SK-N-SH (cell line): ENCODE measurements around the gene PRR22. TPM values are rescaled to one million over a fixed set of nuclear protein-coding genes. Genes with fewer than 3 reads are reported as not detected.
"Not testable (repeated sequence)": the region's sequence is repeated elsewhere in the genome, so short reads cannot be mapped to it uniquely, and the experiment has no call there.

Experiments
- CTCF ChIA-PET: fragments of 300-600, 350-600 bp; formaldehyde crosslinking; extraction: SDS; loops from one replicate; lab custom pipeline; 2021; lab: Yijun Ruan, JAX
- POLR2A ChIA-PET: fragments of 350-600 bp; sonication (Branson Sonifier 250); formaldehyde crosslinking; extraction: SDS; loops from one replicate; lab custom pipeline; 2020; ENCODE audit warnings: antibody characterized with exemption, inconsistent platforms; lab: Yijun Ruan, JAX
- DNase-seq: peaks from one replicate; pipeline ENCODE4 v3.0.0; 2012
- H2AFZ ChIP-seq: fragments of 200-600 bp; sonication (generic); 2 replicates; pipeline ENCODE4 v1.8.1; 2016; ENCODE audit warnings: antibody characterized with exemption, mild to moderate bottlenecking, low read depth
- H3F3A ChIP-seq: fragments of 200-600 bp; sonication (generic); replicated peaks from 2 replicates; pipeline ENCODE3; 2016; ENCODE audit warnings: antibody characterized with exemption, mild to moderate bottlenecking; ENCODE audit not compliant: insufficient read depth
- H3K27ac ChIP-seq, 2 experiments: fragments of 200-500 bp in 1 of 2; fragments of 200-600 bp in 1 of 2; sonication (Bioruptor generic) in 1 of 2; sonication (generic), shearing (Covaris generic) in 1 of 2; 2 replicates each; pipeline versions ENCODE4 v1.5.1 to v1.6.1; 2014 to 2016; ENCODE audit warnings: low read depth in 2 of 2, inconsistent platforms in 1 of 2, low read length in 1 of 2, mild to moderate bottlenecking in 1 of 2, mixed read lengths in 1 of 2
- H3K27me3 ChIP-seq: fragments of 200-600 bp; sonication (generic), shearing (Covaris generic); 2 replicates; pipeline ENCODE4 v1.6.1; 2016; ENCODE audit warnings: mixed run types; ENCODE audit not compliant: insufficient read depth
- H3K36me3 ChIP-seq, 2 experiments: fragments of 200-500 bp in 1 of 2; fragments of 200-600 bp in 1 of 2; sonication (Bioruptor generic) in 1 of 2; sonication (generic) in 1 of 2; replicated peaks in 1 of 2; 2 replicates each; pipeline versions ENCODE3 to v1.5.1; 2014 to 2016; ENCODE audit warnings: low read length in 1 of 2, mild to moderate bottlenecking in 1 of 2; ENCODE audit not compliant: insufficient read depth in 2 of 2, control insufficient read depth in 1 of 2
- H3K4me1 ChIP-seq, 2 experiments: fragments of 200-500 bp in 1 of 2; fragments of 200-600 bp in 1 of 2; sonication (Bioruptor generic) in 1 of 2; sonication (generic), shearing (Covaris generic) in 1 of 2; 2 replicates each; pipeline versions ENCODE4 v1.5.1 to v1.6.1; 2014 to 2016; ENCODE audit warnings: low read depth in 1 of 2, low read length in 1 of 2, mixed run types in 1 of 2; ENCODE audit not compliant: insufficient read depth in 2 of 2, control insufficient read depth in 1 of 2
- H3K4me2 ChIP-seq: fragments of 200-600 bp; sonication (generic), shearing (Covaris generic); 2 replicates; pipeline ENCODE4 v1.6.1; 2017; ENCODE audit warnings: mixed run types
- H3K4me3 ChIP-seq, 2 experiments: fragments of 200-500 bp in 1 of 2; fragments of 200-600 bp in 1 of 2; sonication (Bioruptor generic) in 1 of 2; sonication (generic), shearing (Covaris generic) in 1 of 2; 2 replicates each; pipeline versions ENCODE4 v1.5.1 to v1.8.1; 2014 to 2016; ENCODE audit warnings: low read depth in 2 of 2, inconsistent platforms in 1 of 2, low read length in 1 of 2, mild to moderate bottlenecking in 1 of 2, mixed read lengths in 1 of 2, moderate library complexity in 1 of 2
- H3K79me2 ChIP-seq: fragments of 200-600 bp; sonication (generic); 2 replicates; pipeline ENCODE4 v1.8.1; 2017; ENCODE audit warnings: mild to moderate bottlenecking; ENCODE audit not compliant: insufficient read depth
- H3K9ac ChIP-seq: fragments of 200-600 bp; sonication (generic); 2 replicates; pipeline ENCODE4 v1.6.1; 2017; ENCODE audit warnings: mixed run types
- H3K9me2 ChIP-seq: fragments of 200-600 bp; sonication (generic); 2 replicates; pipeline ENCODE4 v1.6.1; 2017; ENCODE audit warnings: mixed run types
- H3K9me3 ChIP-seq: fragments of 200-600 bp; sonication (generic); 2 replicates; pipeline ENCODE4 v1.6.1; 2017; ENCODE audit warnings: mixed run types, mild to moderate bottlenecking, moderate library complexity
- H4K20me1 ChIP-seq: fragments of 200-600 bp; sonication (generic); 2 replicates; pipeline ENCODE4 v1.6.1; 2017; ENCODE audit warnings: mild to moderate bottlenecking, mixed run types; ENCODE audit not compliant: insufficient read depth
- CHD2 ChIP-seq: fragments of 150-350 bp; IDR thresholded peaks from 2 replicates; pipeline ENCODE4 v1.6.1; 2018; ENCODE audit warnings: low read length; ENCODE audit not compliant: partially characterized antibody
- ELF1 ChIP-seq: IDR thresholded peaks from 2 replicates; pipeline ENCODE4 v1.4.0; 2012
- FOXJ3 ChIP-seq: sonication (generic); formaldehyde crosslinking; IDR thresholded peaks from 2 replicates; pipeline ENCODE4 v1.5.1; 2020; ENCODE audit warnings: mild to moderate bottlenecking, missing genetic modification reagents
- FOXM1 ChIP-seq: IDR thresholded peaks from 2 replicates; pipeline ENCODE4 v1.4.0; 2012; ENCODE audit warnings: low read depth, mild to moderate bottlenecking
- GATA2 ChIP-seq: sonication (generic); formaldehyde crosslinking; IDR thresholded peaks from 2 replicates; pipeline ENCODE4 v1.5.0; 2020; ENCODE audit warnings: mild to moderate bottlenecking, missing genetic modification reagents
- MXI1 ChIP-seq: IDR thresholded peaks from 2 replicates; pipeline ENCODE4 v1.6.1; 2012; ENCODE audit warnings: mild to moderate bottlenecking, low read depth, low read length, improper control_type of control experiment
- NFIC ChIP-seq: IDR thresholded peaks from 2 replicates; pipeline ENCODE4 v1.4.0; 2012; ENCODE audit warnings: borderline replicate concordance
- NRF1 ChIP-seq: IDR thresholded peaks from 2 replicates; pipeline ENCODE4 v1.6.1; 2012; ENCODE audit warnings: low read depth, mild to moderate bottlenecking, low read length
- POLR2AphosphoS5 ChIP-seq: IDR thresholded peaks from 2 replicates; pipeline ENCODE4 v1.6.1; 2012; ENCODE audit warnings: low read depth, low read length
- RAD21 ChIP-seq: IDR thresholded peaks from 2 replicates; pipeline ENCODE4 v1.6.1; 2012; ENCODE audit warnings: mild to moderate bottlenecking, low read length
- RCOR1 ChIP-seq: fragments of 150-350 bp; IDR thresholded peaks from 2 replicates; pipeline ENCODE4 v1.6.1; 2017; ENCODE audit warnings: antibody characterized with exemption, low read length
- RXRA ChIP-seq: IDR thresholded peaks from 2 replicates; pipeline ENCODE4 v1.4.0; 2012; ENCODE audit warnings: low read depth, mild to moderate bottlenecking, borderline replicate concordance
- SMC3 ChIP-seq: IDR thresholded peaks from 2 replicates; pipeline ENCODE4 v1.6.1; 2012; ENCODE audit warnings: low read depth, low read length, improper control_type of control experiment
- TCF12 ChIP-seq: IDR thresholded peaks from 2 replicates; pipeline ENCODE4 v1.4.0; 2012
- YY1 ChIP-seq: IDR thresholded peaks from 2 replicates; pipeline ENCODE4 v1.4.0; 2012; ENCODE audit warnings: low read depth, mild to moderate bottlenecking
- WGBS: methylation state at CpG from one replicate; pipeline ENCODE4 v1.1.6; 2017; ENCODE audit warnings: low lambda C conversion rate; 5-methylcytosine and 5-hydroxymethylcytosine counted together
- polyA plus RNA-seq, 3 experiments: library from polyadenylated mRNA; depleted of rRNA; stranded (reverse); fragments of >200 nt; gene quantifications; 2 replicates each; pipeline ENCODE4 v1.2.3, GENCODE V29; 2012
- TF ChIP-seq, protein P1 (sequence below): IDR thresholded peaks from 2 replicates; pipeline ENCODE4 v1.4.0; 2012; ENCODE audit warnings: low read depth
- TF ChIP-seq, protein P2 (sequence below): IDR thresholded peaks from 2 replicates; pipeline ENCODE4; 2012
- TF ChIP-seq, protein P3 (sequence below): fragments of 150-350 bp; IDR thresholded peaks from 2 replicates; pipeline ENCODE4 v1.6.1; 2017; ENCODE audit warnings: antibody characterized with exemption, low read length, low read depth, borderline replicate concordance

The PRR22 gene
- polyA plus RNA-seq, 1 of the 3 experiments (the other 2 are of a cell fraction): 0.82 TPM

DNA sequence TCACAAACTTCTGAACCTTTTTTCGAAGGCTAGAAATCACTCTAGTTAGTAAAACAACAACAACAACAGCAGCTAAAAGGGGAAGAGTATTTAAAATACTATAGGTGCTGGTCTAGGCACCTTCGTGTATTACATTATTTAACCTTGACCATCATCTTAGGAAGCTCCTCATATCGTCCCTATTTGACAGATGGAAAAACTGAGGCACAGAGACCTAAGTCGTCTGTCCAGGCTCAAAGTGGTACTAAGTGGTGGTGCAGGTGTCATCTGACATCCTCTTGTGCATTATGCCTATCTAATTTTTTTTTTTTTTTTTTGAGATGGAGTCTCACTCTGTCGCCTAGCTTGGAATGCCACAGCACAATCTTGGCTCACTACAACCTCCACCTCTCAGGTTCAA lies 35.0 kb downstream of the PRR22 start:
- Histone ChIP-seq H3K36me3 (no peaks in the 10 kb centered on the region), H3K9ac (no peak overlapping the region), H2AFZ (no peak overlapping the region), H3K4me3 (no peak overlapping the region), H3K4me2 (no peak overlapping the region), H3K27ac (no peak overlapping the region), H3K79me2 (no peaks in the 10 kb centered on the region), H3K27me3 (no peaks in the 10 kb centered on the region; the same call in 1 of the 2 replicates), H3K4me1 (no peaks in the 10 kb centered on the region), H3K9me3 (no peaks in the 10 kb centered on the region), H3F3A (no peaks in the 10 kb centered on the region), H4K20me1 (no peaks in the 10 kb centered on the region), H3K9me2 (no peaks in the 10 kb centered on the region)
- CTCF ChIA-PET: interaction anchor here (0.8 to 1.2 kb wide), 3 partner anchors 35 to 63 kb away, joined by 3 read pairs; no protein-coding TSS in a partner anchor
- POLR2A ChIA-PET: no interaction called here
- TF ChIP-seq, protein P1, sequence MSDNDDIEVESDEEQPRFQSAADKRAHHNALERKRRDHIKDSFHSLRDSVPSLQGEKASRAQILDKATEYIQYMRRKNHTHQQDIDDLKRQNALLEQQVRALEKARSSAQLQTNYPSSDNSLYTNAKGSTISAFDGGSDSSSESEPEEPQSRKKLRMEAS: no peak
- no peak for TF ChIP-seq MXI1
- TF ChIP-seq GATA2 (CRISPR knock-in tag): no peak
- TF ChIP-seq POLR2AphosphoS5: no peak
- TF ChIP-seq RXRA: no peak
- WGBS: 62% methylated on average over 5 of the region's 5 CpGs
- DNase-seq: no peak

GRCh38 chr19:5748920-5749319 lies 35.6 kb downstream of the PRR22 start:
- POLR2A ChIA-PET, H3K9me3 ChIP-seq, H3K4me2 ChIP-seq, H3K4me3 ChIP-seq, H4K20me1 ChIP-seq, H3K4me1 ChIP-seq, H3K27ac ChIP-seq, H3F3A ChIP-seq, H3K36me3 ChIP-seq, H3K27me3 ChIP-seq, H2AFZ ChIP-seq, H3K9me2 ChIP-seq, H3K9ac ChIP-seq, H3K79me2 ChIP-seq: not testable (repeated sequence)
- DNase-seq: peak; percentile 34
- 19% methylated on average over 6 of the region's 6 CpGs for WGBS
- CTCF ChIA-PET: interaction anchor here (0.8 to 1.9 kb wide), 4 partner anchors 14 to 62 kb away, joined by 3 to 4 read pairs (median 3); no protein-coding TSS in a partner anchor

DNA sequence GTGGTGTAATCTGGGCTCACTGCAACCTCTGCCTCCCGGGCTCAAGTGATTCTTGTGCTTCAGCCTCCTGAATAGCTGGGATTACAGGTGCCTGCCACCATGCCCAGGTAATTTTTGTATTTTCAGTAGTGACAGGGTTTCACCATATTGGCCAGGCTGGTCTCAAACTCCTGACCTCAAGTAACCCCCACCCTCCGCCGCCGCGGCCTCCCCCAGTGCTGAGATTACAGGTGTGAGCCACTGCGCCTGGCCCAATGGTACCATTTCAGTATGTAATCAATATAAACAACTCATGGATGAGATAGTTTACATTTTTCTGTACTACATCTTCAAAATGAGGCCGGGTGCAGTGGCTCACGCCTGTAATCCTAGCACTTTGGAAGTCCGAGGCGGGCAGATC lies 39.5 kb downstream of the PRR22 start:
- H3K36me3 ChIP-seq, H3F3A ChIP-seq, CTCF ChIA-PET, H3K79me2 ChIP-seq, POLR2A ChIA-PET, H3K9ac ChIP-seq, H3K27ac ChIP-seq, DNase-seq, H3K4me2 ChIP-seq, H2AFZ ChIP-seq, H3K4me1 ChIP-seq, H4K20me1 ChIP-seq, H3K9me3 ChIP-seq, H3K9me2 ChIP-seq, H3K4me3 ChIP-seq: not testable (repeated sequence)
- H3K27me3 ChIP-seq: peaks cover 14% of the 10 kb centered on the region; the same call in 1 of the 2 replicates
- WGBS: 91% methylated on average over 10 of the region's 10 CpGs

DNA sequence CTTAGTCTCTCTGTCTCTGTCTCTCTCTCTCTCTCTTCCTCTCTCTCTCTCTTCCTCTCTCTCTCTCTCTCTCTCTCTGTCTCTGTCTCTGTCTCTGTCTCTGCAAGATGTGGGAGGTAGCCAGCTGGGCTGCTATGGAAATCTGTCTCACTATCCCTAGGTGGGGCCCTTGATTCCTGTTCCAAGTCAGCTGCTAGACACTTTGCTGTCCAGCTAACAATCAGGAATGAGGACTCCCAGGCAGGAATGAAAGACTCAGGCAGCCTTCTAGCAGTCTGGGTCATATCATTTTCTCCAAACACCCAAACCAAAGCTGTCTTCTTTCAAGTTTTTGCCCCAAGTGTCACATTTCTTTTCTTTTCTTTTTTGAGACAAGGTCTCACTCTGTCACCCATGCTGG lies 40.9 kb downstream of the PRR22 start:
- POLR2A ChIA-PET: no interaction called here
- no peak overlapping the region for H3K27ac ChIP-seq
- H3K36me3 ChIP-seq: no peaks in the 10 kb centered on the region
- H3K4me3 ChIP-seq: no peak overlapping the region
- CTCF ChIA-PET: interaction anchor here (0.9 kb wide), 1 partner anchor 23 kb away, joined by 4 read pairs; the partner anchor contains the start of genes CATSPERD and LONP1
- no peaks in the 10 kb centered on the region for H3K4me1 ChIP-seq
- no peaks in the 10 kb centered on the region for H3F3A ChIP-seq
- H3K9me3 ChIP-seq: no peaks in the 10 kb centered on the region
- peaks cover 14% of the 10 kb centered on the region; the same call in 1 of the 2 replicates for H3K27me3 ChIP-seq
- TF ChIP-seq FOXM1 (no peak), RCOR1 (no peak), FOXJ3 (no peak), YY1 (no peak), RAD21 (no peak), NFIC (no peak), CHD2 (no peak), ELF1 (no peak), SMC3 (no peak), TCF12 (no peak), NRF1 (no peak)
- TF ChIP-seq, protein P2, sequence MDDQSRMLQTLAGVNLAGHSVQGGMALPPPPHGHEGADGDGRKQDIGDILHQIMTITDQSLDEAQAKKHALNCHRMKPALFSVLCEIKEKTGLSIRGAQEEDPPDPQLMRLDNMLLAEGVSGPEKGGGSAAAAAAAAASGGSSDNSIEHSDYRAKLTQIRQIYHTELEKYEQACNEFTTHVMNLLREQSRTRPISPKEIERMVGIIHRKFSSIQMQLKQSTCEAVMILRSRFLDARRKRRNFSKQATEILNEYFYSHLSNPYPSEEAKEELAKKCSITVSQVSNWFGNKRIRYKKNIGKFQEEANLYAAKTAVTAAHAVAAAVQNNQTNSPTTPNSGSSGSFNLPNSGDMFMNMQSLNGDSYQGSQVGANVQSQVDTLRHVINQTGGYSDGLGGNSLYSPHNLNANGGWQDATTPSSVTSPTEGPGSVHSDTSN: no peak
- TF ChIP-seq, protein P3, sequence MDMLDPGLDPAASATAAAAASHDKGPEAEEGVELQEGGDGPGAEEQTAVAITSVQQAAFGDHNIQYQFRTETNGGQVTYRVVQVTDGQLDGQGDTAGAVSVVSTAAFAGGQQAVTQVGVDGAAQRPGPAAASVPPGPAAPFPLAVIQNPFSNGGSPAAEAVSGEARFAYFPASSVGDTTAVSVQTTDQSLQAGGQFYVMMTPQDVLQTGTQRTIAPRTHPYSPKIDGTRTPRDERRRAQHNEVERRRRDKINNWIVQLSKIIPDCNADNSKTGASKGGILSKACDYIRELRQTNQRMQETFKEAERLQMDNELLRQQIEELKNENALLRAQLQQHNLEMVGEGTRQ: no peak
- H3K9ac ChIP-seq: no peak overlapping the region
- H2AFZ ChIP-seq: no peak overlapping the region
- no peaks in the 10 kb centered on the region for H3K9me2 ChIP-seq
- no peak overlapping the region for H3K4me2 ChIP-seq
- no peak for DNase-seq
- H3K79me2 ChIP-seq: no peaks in the 10 kb centered on the region
- H4K20me1 ChIP-seq: no peaks in the 10 kb centered on the region
